Peyer's patch (tissue), 4 donors: ENCODE data around the gene MAML2. TPM values are rescaled to one million over a fixed set of nuclear protein-coding genes. Genes with fewer than 3 reads are reported as not detected.

Source experiments
- DNase-seq, 3 donors: peaks; one replicate each; pipeline ENCODE4 v3.0.0-alpha.2; 2017 to 2019
- H3K27ac ChIP-seq, 4 donors: fragments of 200-600 bp; sonication (generic); one replicate each; pipeline ENCODE4 v1.5.1; 2016 to 2019
- H3K27me3 ChIP-seq, 2 donors: fragments of 200-600 bp; sonication (generic); one replicate each; pipeline ENCODE4 v1.5.1; 2019
- H3K36me3 ChIP-seq, 3 donors: fragments of 200-600 bp; sonication (generic); one replicate each; pipeline ENCODE4 v1.5.1; 2016 to 2019
- H3K4me1 ChIP-seq, 4 donors: fragments of 200-600 bp; sonication (generic); one replicate each; pipeline ENCODE4 v1.5.1; 2016 to 2019
- H3K4me3 ChIP-seq, 4 donors: fragments of 200-600 bp; sonication (generic); 1 replicate in 3 of 4; 2 replicates in 1 of 4; pipeline ENCODE4 v1.5.1; 2016 to 2019; ENCODE audit warnings: mild to moderate bottlenecking in 1 of 4
- H3K9me3 ChIP-seq, 4 donors: fragments of 200-600 bp; sonication (generic); one replicate each; pipeline ENCODE4 v1.5.1; 2016 to 2019; ENCODE audit warnings: mild to moderate bottlenecking in 1 of 4
- POLR2A ChIP-seq, 2 donors: fragments of 450-650 bp; IDR thresholded peaks; one replicate each; pipeline ENCODE4 v1.5.1; 2017; ENCODE audit warnings: antibody characterized with exemption in 2 of 2, mild to moderate bottlenecking in 2 of 2, moderate library complexity in 2 of 2
- total RNA-seq, 4 donors: library from RNA; depleted of rRNA; stranded (reverse); fragments of >200 nt; gene quantifications; one replicate each; pipeline ENCODE4 v1.1.0, GENCODE V29; 2016
- TF ChIP-seq, protein P1 (sequence below), 6 experiments: fragments of 450-650 bp in 4 of 6; fragments of 200-600 bp in 2 of 6; sonication (generic) in 1 of 6; IDR thresholded peaks; one replicate each; pipeline ENCODE4 v1.5.1; 2017 to 2019; ENCODE audit warnings: antibody characterized with exemption in 6 of 6, mild to moderate bottlenecking in 3 of 6, moderate library complexity in 1 of 6

MAML2 gene
- total RNA-seq, 4 donors from 2014 or later, result 8.4 to 60.2 (median 22.7) TPM

- TF ChIP-seq, protein P1, sequence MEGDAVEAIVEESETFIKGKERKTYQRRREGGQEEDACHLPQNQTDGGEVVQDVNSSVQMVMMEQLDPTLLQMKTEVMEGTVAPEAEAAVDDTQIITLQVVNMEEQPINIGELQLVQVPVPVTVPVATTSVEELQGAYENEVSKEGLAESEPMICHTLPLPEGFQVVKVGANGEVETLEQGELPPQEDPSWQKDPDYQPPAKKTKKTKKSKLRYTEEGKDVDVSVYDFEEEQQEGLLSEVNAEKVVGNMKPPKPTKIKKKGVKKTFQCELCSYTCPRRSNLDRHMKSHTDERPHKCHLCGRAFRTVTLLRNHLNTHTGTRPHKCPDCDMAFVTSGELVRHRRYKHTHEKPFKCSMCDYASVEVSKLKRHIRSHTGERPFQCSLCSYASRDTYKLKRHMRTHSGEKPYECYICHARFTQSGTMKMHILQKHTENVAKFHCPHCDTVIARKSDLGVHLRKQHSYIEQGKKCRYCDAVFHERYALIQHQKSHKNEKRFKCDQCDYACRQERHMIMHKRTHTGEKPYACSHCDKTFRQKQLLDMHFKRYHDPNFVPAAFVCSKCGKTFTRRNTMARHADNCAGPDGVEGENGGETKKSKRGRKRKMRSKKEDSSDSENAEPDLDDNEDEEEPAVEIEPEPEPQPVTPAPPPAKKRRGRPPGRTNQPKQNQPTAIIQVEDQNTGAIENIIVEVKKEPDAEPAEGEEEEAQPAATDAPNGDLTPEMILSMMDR (IDR thresholded peaks at IDR 0.05), result peak in 1 of 6 experiments; percentile 11
- TF ChIP-seq POLR2A (IDR thresholded peaks at IDR 0.05), result no peak
- peaks cover 0 to 42% (median 0%) of the 10 kb centered on the region in 4 donors for H3K4me1 ChIP-seq
- peak overlapping the region; percentile 13 to 82 (median 68) for H3K27ac ChIP-seq
- DNase-seq, result peak in 2 of 3 donors; percentile 35 to 90
- H3K9me3 ChIP-seq, result no peaks in the 10 kb centered on the region
- H3K4me3 ChIP-seq, result peak overlapping the region in 2 of 4 donors; percentile 28 to 30
- H3K27me3 ChIP-seq, result no peaks in the 10 kb centered on the region
- H3K36me3 ChIP-seq, result no peaks in the 10 kb centered on the region
Observed at GRCh38 chr11:96306933-96307775, 35.8 kb downstream of the MAML2 start.

DNA sequence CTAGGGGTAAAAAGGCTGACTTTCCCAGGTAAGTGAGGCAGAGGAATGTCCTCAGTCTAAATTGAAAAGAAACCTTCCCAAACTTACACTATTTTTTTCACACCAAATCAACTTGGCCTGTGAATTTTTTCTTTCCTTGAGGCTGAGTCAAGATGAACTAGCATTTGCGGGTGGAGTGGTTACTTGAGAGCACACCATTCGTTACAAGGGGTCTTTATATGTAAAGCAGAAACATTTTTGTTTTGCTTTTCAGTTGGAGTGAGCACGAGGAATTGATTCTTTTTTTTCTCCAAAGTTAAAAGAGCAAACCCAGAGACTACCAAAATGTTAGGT, 36.4 kb downstream of the MAML2 start:
- no peaks in the 10 kb centered on the region for H3K9me3 ChIP-seq
- H3K27ac ChIP-seq, result peak overlapping the region in 3 of 4 donors; percentile 54 to 82 (median 81)
- TF ChIP-seq, protein P1 (IDR thresholded peaks at IDR 0.05), result no peak
- TF ChIP-seq POLR2A (IDR thresholded peaks at IDR 0.05), result no peak
- peaks cover 0 to 41% (median 0%) of the 10 kb centered on the region in 4 donors for H3K4me1 ChIP-seq
- H3K27me3 ChIP-seq, result no peaks in the 10 kb centered on the region
- no peak for DNase-seq
- peak overlapping the region in 2 of 4 donors; percentile 28 to 30 for H3K4me3 ChIP-seq
- no peaks in the 10 kb centered on the region for H3K36me3 ChIP-seq

DNA sequence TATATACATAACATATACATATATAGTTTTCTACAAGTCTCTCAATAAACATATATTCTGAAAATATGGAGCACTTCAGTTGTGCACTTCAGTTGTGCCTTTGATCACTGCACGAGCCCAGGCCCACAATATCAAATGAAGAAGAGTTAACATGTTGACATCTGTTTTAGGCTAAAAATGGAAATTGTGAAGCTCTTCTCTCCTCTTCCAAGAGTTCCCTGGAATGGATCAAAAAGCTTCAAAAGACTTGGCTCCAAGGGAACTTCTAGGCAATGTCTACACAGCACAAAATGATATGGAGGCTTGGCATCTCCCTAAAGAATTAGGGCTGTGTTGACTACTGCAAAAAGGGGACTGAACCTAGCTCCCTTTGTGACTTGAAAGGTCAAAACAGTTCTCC, 36.9 kb downstream of the MAML2 start:
- Histone ChIP-seq H3K36me3 (no peaks in the 10 kb centered on the region), H3K9me3 (no peaks in the 10 kb centered on the region), H3K27me3 (no peaks in the 10 kb centered on the region), H3K4me3 (no peak overlapping the region), H3K27ac (peak overlapping the region in 3 of 4 donors; percentile 54 to 82 (median 81)), H3K4me1 (peaks cover 0 to 36% (median 0%) of the 10 kb centered on the region in 4 donors)
- no peak for TF ChIP-seq POLR2A (IDR thresholded peaks at IDR 0.05)
- TF ChIP-seq, protein P1 (IDR thresholded peaks at IDR 0.05), result no peak
- no peak for DNase-seq

- Histone ChIP-seq H3K36me3 (no peaks in the 10 kb centered on the region), H3K27ac (no peak overlapping the region), H3K4me1 (peaks cover 0 to 42% (median 2%) of the 10 kb centered on the region in 4 donors), H3K27me3 (no peaks in the 10 kb centered on the region), H3K4me3 (no peak overlapping the region), H3K9me3 (no peaks in the 10 kb centered on the region)
- TF ChIP-seq, protein P1 (IDR thresholded peaks at IDR 0.05), result no peak
- no peak for TF ChIP-seq POLR2A (IDR thresholded peaks at IDR 0.05)
- no peak for DNase-seq
Observed at GRCh38 chr11:96303980-96304379, 39.0 kb downstream of the MAML2 start.

GRCh38 chr11:96303064-96303463, 39.9 kb downstream of the MAML2 start:
- no peaks in the 10 kb centered on the region for H3K27me3 ChIP-seq
- no peak for DNase-seq
- TF ChIP-seq POLR2A (IDR thresholded peaks at IDR 0.05), result no peak
- TF ChIP-seq, protein P1 (IDR thresholded peaks at IDR 0.05), result no peak
- H3K4me3 ChIP-seq, result no peak overlapping the region
- H3K27ac ChIP-seq, result peak overlapping the region in 1 of 4 donors; percentile 50
- H3K9me3 ChIP-seq, result no peaks in the 10 kb centered on the region
- H3K36me3 ChIP-seq, result no peaks in the 10 kb centered on the region
- H3K4me1 ChIP-seq, result peaks cover 0 to 36% (median 2%) of the 10 kb centered on the region in 4 donors
